Psoas muscle (tissue), 8 donors: ENCODE data around the gene PRCD. TPM values are rescaled to one million over a fixed set of nuclear protein-coding genes. Genes with fewer than 3 reads are reported as not detected.
"Not testable (repeated sequence)": the region's sequence is repeated elsewhere in the genome, so short reads cannot be mapped to it uniquely, and the experiment has no call there.

Source experiments
- ATAC-seq, 4 donors: fragments of 200-7000 bp; cut with Tn5 transposase; one replicate each; pipeline ENCODE4 v1.9.1; 2020; ENCODE audit warnings: moderate library complexity in 3 of 4, mild to moderate bottlenecking in 2 of 4
- DNase-seq, 2 donors: peaks; one replicate each; pipeline ENCODE4 v3.0.0-alpha.2; 2020
- H3K27ac ChIP-seq: fragments of 200-600 bp; one replicate; pipeline ENCODE4 v1.8.0; 2022
- H3K27me3 ChIP-seq, 3 donors: fragments of 200-600 bp in 1 of 3; one replicate each; pipeline versions ENCODE4 v1.6.1 to v1.8.0; 2013 to 2022; ENCODE audit warnings: low read length in 2 of 3, mild to moderate bottlenecking in 2 of 3, moderate library complexity in 1 of 3; ENCODE audit not compliant: insufficient read depth in 3 of 3
- H3K36me3 ChIP-seq, 2 donors: fragments of 200-600 bp in 1 of 2; one replicate each; pipeline versions ENCODE4 v1.6.1 to v1.8.0; 2013 to 2022; ENCODE audit warnings: low read depth in 1 of 2, mild to moderate bottlenecking in 1 of 2, moderate library complexity in 1 of 2; ENCODE audit not compliant: insufficient read depth in 1 of 2
- H3K4me1 ChIP-seq: fragments of 200-600 bp; one replicate; pipeline ENCODE4 v1.8.0; 2022
- H3K4me3 ChIP-seq: fragments of 200-600 bp; one replicate; pipeline ENCODE4 v1.8.0; 2022; ENCODE audit warnings: mild to moderate bottlenecking
- H3K9me3 ChIP-seq: fragments of 200-600 bp; one replicate; pipeline ENCODE4 v1.8.0; 2022
- CTCF ChIP-seq: fragments of 200-600 bp; IDR thresholded peaks from one replicate; pipeline ENCODE4 v1.8.0; 2022; ENCODE audit warnings: antibody characterized with exemption
- WGBS, 3 donors: extraction: QIAGEN DNeasy Blood & Tissue Kit; methylation state at CpG; one replicate each; pipeline versions ENCODE4 v1.1.6 to v1.1.7; 2013; 5-methylcytosine and 5-hydroxymethylcytosine counted together
- intact Hi-C, 2 donors: fragments of 100-400 bp; cut with DNase I; formaldehyde crosslinking; loops; one replicate each; pipeline versions ENCODE4 v1.11.0 to v1.14.2; 2022
- polyA plus RNA-seq, 3 donors: library from polyadenylated mRNA; stranded (reverse); fragments of 200-250 nt; gene quantifications; one replicate each; pipeline ENCODE4 v1.2.3, GENCODE V29; 2013
- total RNA-seq, 4 donors: library from RNA; stranded (reverse); fragmentation: NEBNext Ultra II Directional in 2 of 4; extraction: Animal tissue kit (Norgen Biotek cat#: 25700) in 2 of 4; gene quantifications; one replicate each; pipeline versions ENCODE4 v1.2.1 to v1.2.4, GENCODE V29; 2021 to 2023
- donor health status: healthy with polysubstance abuse.
- donor health status: DM: no; HTN: no; CAD: no; lungs with moderate emphysema.
- donor health status: Bipolar disorder and iron deficiency.
- donor health status: healthy.
- donor health status: DM: yes; HTN: yes; CAD: no.
- donor health status: DM: no; HTN: no; CAD: no.
- donor health status: DM: no; HTN: no; CAD: no.
- donor health status: DM: yes; HTN: yes; CAD: no.

The PRCD gene
- total and polyA plus RNA-seq, 7 donors = 0.18 to 1.7 (median 1.3) TPM

- no peak for TF ChIP-seq CTCF
- Histone ChIP-seq H3K27me3 (no peaks in the 10 kb centered on the region), H3K36me3 (no peaks in the 10 kb centered on the region), H3K4me3 (no peak overlapping the region), H3K9me3 (no peaks in the 10 kb centered on the region), H3K4me1 (peaks cover 33% of the 10 kb centered on the region), H3K27ac (no peak overlapping the region)
- no peak for DNase-seq
- intact Hi-C loops = loop anchor here in 1 of 2 donors (10.0 kb wide), 1 partner anchor 198 kb away; the partner anchor contains the start of gene QRICH2
- 72 to 84% (median 73%) methylated on average over 8 of the region's 8 CpGs for WGBS, 3 donors
- ATAC-seq = no peak
Observed at GRCh38 chr17:76502341-76503211, 37.3 kb upstream of the PRCD start.

DNA sequence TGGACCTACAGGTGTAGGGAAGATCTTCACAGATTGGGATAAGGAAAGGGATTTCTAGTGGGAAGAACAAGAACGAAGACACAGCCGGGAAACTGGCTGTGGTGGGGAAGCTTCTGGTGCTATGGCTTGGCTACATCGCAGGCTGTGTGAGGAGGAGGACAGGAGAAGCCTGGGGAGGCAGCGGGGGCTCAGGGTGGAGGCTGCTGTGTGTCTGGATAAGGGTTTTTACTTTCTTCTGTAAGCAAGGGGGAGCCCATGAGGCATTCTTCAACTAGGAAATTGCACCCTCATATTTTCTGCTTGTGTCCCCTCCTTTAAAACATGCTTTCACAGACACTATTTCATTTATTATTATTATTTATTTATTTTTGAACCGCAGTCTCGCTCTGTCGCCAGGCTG, 35.7 kb upstream of the PRCD start:
- H3K27me3 ChIP-seq = no peaks in the 10 kb centered on the region
- no peak for TF ChIP-seq CTCF
- H3K9me3 ChIP-seq = no peaks in the 10 kb centered on the region
- intact Hi-C loops = loop anchor here in 1 of 2 donors (10.0 kb wide), 1 partner anchor 199 kb away; the partner anchor contains the start of gene QRICH2
- DNase-seq (no peak), ATAC-seq (no peak)
- no peak overlapping the region for H3K4me3 ChIP-seq
- WGBS, 3 donors = 70 to 91% (median 84%) methylated on average over 6 to 7 of the region's 7 CpGs
- H3K4me1 ChIP-seq = peaks cover 19% of the 10 kb centered on the region
- H3K27ac ChIP-seq = no peak overlapping the region
- H3K36me3 ChIP-seq = no peaks in the 10 kb centered on the region

- Histone ChIP-seq H3K4me3 (no peak overlapping the region), H3K9me3 (no peaks in the 10 kb centered on the region), H3K4me1 (peaks cover 4% of the 10 kb centered on the region), H3K27ac (peak overlapping the region; percentile 32), H3K27me3 (no peaks in the 10 kb centered on the region), H3K36me3 (no peaks in the 10 kb centered on the region)
- peak; percentile 85 to 92 for DNase-seq
- intact Hi-C loops = loop anchor here (1.0 to 10.0 kb wide), 5 partner anchors 40 to 204 kb away; partner anchors contain the start of genes AANAT (in 1 of the 2) and QRICH2 (in 1 of the 2)
- TF ChIP-seq CTCF = peak; percentile 96
- WGBS, 3 donors = 19 to 22% (median 21%) methylated on average over 24 of the region's 24 CpGs
- ATAC-seq = peak; percentile 82 to 89 (median 85)
Observed at GRCh38 chr17:76506408-76507345, 33.2 kb upstream of the PRCD start.

DNA sequence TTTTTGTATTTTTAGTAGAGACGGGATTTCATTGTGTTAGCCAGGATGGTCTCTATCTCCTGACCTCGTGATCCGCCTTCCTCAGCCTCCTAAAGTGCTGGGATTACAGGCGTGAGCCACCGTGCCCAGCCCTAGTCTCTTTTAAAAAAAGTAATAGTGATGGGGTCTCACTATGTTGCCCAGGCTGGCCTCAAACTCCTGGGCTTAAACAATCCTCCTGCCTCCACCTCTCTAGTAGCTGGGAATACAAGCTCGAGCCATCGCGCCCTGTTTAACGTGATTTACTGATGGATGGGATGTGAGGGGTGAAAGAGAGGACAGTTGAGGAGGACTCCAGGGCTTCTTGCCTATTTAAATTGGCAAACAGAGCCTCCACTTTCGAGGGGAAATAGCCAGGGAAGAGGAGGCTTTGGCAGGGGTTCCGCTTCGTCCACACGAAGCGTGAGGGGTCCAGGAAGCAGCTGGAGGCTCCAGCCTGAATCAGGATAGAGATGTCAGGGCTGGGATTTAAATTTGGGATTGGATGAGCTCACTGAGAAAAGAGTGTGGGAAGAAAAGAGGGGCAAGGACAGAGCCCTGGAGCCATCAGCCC, 31.3 kb upstream of the PRCD start:
- not testable (repeated sequence) for H3K27ac ChIP-seq, H3K4me3 ChIP-seq, H3K9me3 ChIP-seq, DNase-seq, H3K27me3 ChIP-seq, H3K36me3 ChIP-seq, H3K4me1 ChIP-seq, ATAC-seq
- WGBS, 3 donors = 57 to 66% (median 66%) methylated on average over 14 of the region's 14 CpGs
- intact Hi-C loops = loop anchor here (5.0 to 10.0 kb wide), 3 partner anchors 101 to 206 kb away; partner anchors contain the start of gene QRICH2 (in 1 of the 2)
